H1 (cell line): ENCODE measurements around the gene CHST12. TPM values are rescaled to one million over a fixed set of nuclear protein-coding genes. Genes with fewer than 3 reads are reported as not detected.

Experiments used
- CTCF ChIA-PET: fragments of 300-600 bp; sonication (Branson Sonifier 250); formaldehyde crosslinking; loops from one replicate; lab custom pipeline; 2021; ENCODE audit not compliant: partially characterized antibody; lab: Charles Lee
- POLR2A ChIA-PET: fragments of 300-600 bp; sonication (Branson Sonifier 250); formaldehyde crosslinking; loops from one replicate; lab custom pipeline; 2021; ENCODE audit warnings: inconsistent platforms; ENCODE audit not compliant: partially characterized antibody; lab: Charles Lee
- DNase-seq, 2 experiments: peaks; one replicate each; pipeline versions ENCODE4 v3.0.0 to v3.0.0-alpha.2; 2010 to 2022; ENCODE audit warnings: low spot score in 2 of 2, low read depth in 1 of 2, mixed read lengths in 1 of 2
- FAIRE-seq: peaks from 2 replicates; lab custom pipeline; 2011; peaks lifted over from hg19 to GRCh38; lab: Jason Lieb, UNC
- H2AFZ ChIP-seq: 2 replicates; pipeline ENCODE4 v1.8.1; 2012; ENCODE audit warnings: low read length, inconsistent platforms
- H2AK5ac ChIP-seq: 2 replicates; pipeline ENCODE4 v1.6.1; 2013; ENCODE audit warnings: low read depth, low read length
- H2BK120ac ChIP-seq: replicated peaks from 2 replicates; pipeline ENCODE3; 2013; ENCODE audit warnings: low read depth, low read length, inconsistent platforms
- H2BK12ac ChIP-seq: 2 replicates; pipeline ENCODE4 v1.6.1; 2013; ENCODE audit warnings: low read depth, low read length
- H2BK15ac ChIP-seq: 2 replicates; pipeline ENCODE4 v1.6.1; 2013; ENCODE audit warnings: low read length
- H2BK20ac ChIP-seq: 2 replicates; pipeline ENCODE4 v1.6.1; 2013; ENCODE audit warnings: low read length
- H2BK5ac ChIP-seq: 2 replicates; pipeline ENCODE4 v1.6.1; 2013; ENCODE audit warnings: low read depth, low read length
- H3K14ac ChIP-seq: 2 replicates; pipeline ENCODE4 v1.6.1; 2013; ENCODE audit warnings: inconsistent platforms; ENCODE audit not compliant: insufficient read length
- H3K18ac ChIP-seq: 2 replicates; pipeline ENCODE4 v1.6.1; 2013; ENCODE audit warnings: low read length; ENCODE audit errors: extremely low read depth
- H3K23ac ChIP-seq: 2 replicates; pipeline ENCODE4 v1.6.1; 2013; ENCODE audit warnings: inconsistent platforms; ENCODE audit not compliant: insufficient read length
- H3K23me2 ChIP-seq: 2 replicates; pipeline ENCODE4 v1.6.1; 2013; ENCODE audit warnings: low read depth, low read length
- H3K27ac ChIP-seq: 2 replicates; pipeline ENCODE4 v1.6.1; 2011; ENCODE audit warnings: low read depth, low read length, inconsistent platforms
- H3K27me3 ChIP-seq, 4 experiments: replicated peaks in 1 of 4; 1 replicate in 1 of 4; 2 replicates in 3 of 4; pipeline versions ENCODE4 v1.6.1 to v1.8.1; 2011 to 2013; ENCODE audit warnings: low read length in 3 of 4, mild to moderate bottlenecking in 3 of 4, inconsistent platforms in 2 of 4, mixed read lengths in 2 of 4, moderate library complexity in 1 of 4; ENCODE audit not compliant: control insufficient read depth in 3 of 4, insufficient read depth in 3 of 4; ENCODE audit errors: extremely low read depth in 1 of 4
- H3K36me3 ChIP-seq, 4 experiments: 2 replicates each; pipeline versions ENCODE4 v1.6.1 to v1.8.1; 2011 to 2013; ENCODE audit warnings: mild to moderate bottlenecking in 4 of 4, low read length in 3 of 4, moderate library complexity in 2 of 4, control low read depth in 1 of 4, inconsistent platforms in 1 of 4; ENCODE audit not compliant: insufficient read depth in 4 of 4, control insufficient read depth in 2 of 4
- H3K4ac ChIP-seq: replicated peaks from 2 replicates; pipeline ENCODE3; 2013; ENCODE audit warnings: low read length, low read depth, mixed read lengths, inconsistent platforms; ENCODE audit not compliant: insufficient read length
- H3K4me1 ChIP-seq, 4 experiments: replicated peaks in 1 of 4; 1 replicate in 1 of 4; 2 replicates in 3 of 4; pipeline versions ENCODE4 v1.6.1 to v1.8.1; 2011 to 2013; ENCODE audit warnings: low read length in 3 of 4, inconsistent platforms in 2 of 4, mixed read lengths in 1 of 4; ENCODE audit not compliant: insufficient read depth in 4 of 4, control insufficient read depth in 3 of 4
- H3K4me2 ChIP-seq, 2 experiments: 2 replicates each; pipeline versions ENCODE4 v1.6.1 to v1.8.1; 2011 to 2013; ENCODE audit warnings: low read depth in 2 of 2, low read length in 2 of 2, control low read depth in 1 of 2, inconsistent platforms in 1 of 2, mild to moderate bottlenecking in 1 of 2; ENCODE audit not compliant: insufficient read depth in 1 of 2
- H3K4me3 ChIP-seq, 4 experiments: fragments of 200-600, 300-600 bp in 1 of 4; sonication (generic), shearing (Covaris generic), sonication (Bioruptor Twin) in 1 of 4; 2 replicates each; pipeline versions ENCODE4 v1.5.1 to v1.8.1; 2011 to 2016; ENCODE audit warnings: low read length in 4 of 4, low read depth in 3 of 4, control low read depth in 2 of 4, inconsistent platforms in 2 of 4, mild to moderate bottlenecking in 2 of 4, mixed read lengths in 1 of 4, moderate library complexity in 1 of 4; ENCODE audit not compliant: insufficient read depth in 2 of 4; ENCODE audit errors: extremely low read depth in 1 of 4
- H3K56ac ChIP-seq: replicated peaks from 2 replicates; pipeline ENCODE3; 2013; ENCODE audit warnings: low read depth, mild to moderate bottlenecking, mixed read lengths, low read length, inconsistent platforms; ENCODE audit not compliant: insufficient read length
- H3K79me1 ChIP-seq: 2 replicates; pipeline ENCODE4 v1.6.1; 2013; ENCODE audit warnings: low read depth, low read length, control low read depth
- H3K79me2 ChIP-seq, 2 experiments: 2 replicates each; pipeline versions ENCODE4 v1.6.1 to v1.8.1; 2012 to 2013; ENCODE audit warnings: low read length in 2 of 2, mild to moderate bottlenecking in 2 of 2, inconsistent platforms in 1 of 2; ENCODE audit not compliant: insufficient read depth in 2 of 2, control insufficient read depth in 1 of 2
- H3K9ac ChIP-seq, 4 experiments: replicated peaks in 1 of 4; 1 replicate in 1 of 4; 2 replicates in 3 of 4; pipeline versions ENCODE4 v1.6.1 to v1.8.1; 2011 to 2013; ENCODE audit warnings: low read depth in 3 of 4, low read length in 3 of 4, control low read depth in 2 of 4, mild to moderate bottlenecking in 2 of 4, moderate library complexity in 2 of 4, inconsistent platforms in 1 of 4; ENCODE audit errors: extremely low read depth in 1 of 4
- H3K9me3 ChIP-seq, 2 experiments: 2 replicates each; pipeline versions ENCODE4 v1.6.1 to v1.8.1; 2012 to 2013; ENCODE audit warnings: mild to moderate bottlenecking in 2 of 2, moderate library complexity in 2 of 2, control low read depth in 1 of 2, inconsistent platforms in 1 of 2, low read depth in 1 of 2, low read length in 1 of 2, mixed read lengths in 1 of 2; ENCODE audit not compliant: insufficient read depth in 2 of 2
- H4K20me1 ChIP-seq, 2 experiments: replicated peaks in 1 of 2; 2 replicates each; pipeline versions ENCODE3 to v1.8.1; 2011 to 2013; ENCODE audit warnings: inconsistent platforms in 2 of 2, low read length in 2 of 2, mild to moderate bottlenecking in 1 of 2; ENCODE audit not compliant: insufficient read depth in 2 of 2, control insufficient read depth in 1 of 2
- H4K5ac ChIP-seq: 2 replicates; pipeline ENCODE4 v1.6.1; 2013; ENCODE audit warnings: low read length, low read depth, mixed read lengths, inconsistent platforms; ENCODE audit not compliant: insufficient read length
- H4K8ac ChIP-seq: 2 replicates; pipeline ENCODE4 v1.8.0; 2013; ENCODE audit warnings: mild to moderate bottlenecking, moderate library complexity, low read length, inconsistent platforms; ENCODE audit not compliant: insufficient read depth; ENCODE audit errors: extremely low read depth
- H4K91ac ChIP-seq: replicated peaks from 2 replicates; pipeline ENCODE3; 2013; ENCODE audit warnings: low read length, mixed read lengths, inconsistent platforms; ENCODE audit not compliant: insufficient read length
- CREB1 ChIP-seq: IDR thresholded peaks from 2 replicates; pipeline ENCODE4 v1.6.1; 2012; ENCODE audit warnings: inconsistent platforms
- MAFK ChIP-seq: IDR thresholded peaks from 2 replicates; pipeline ENCODE4 v1.6.1; 2012; ENCODE audit warnings: low read depth, mild to moderate bottlenecking, improper control_type of control experiment, low read length
- WGBS, 2 experiments: shearing (Covaris generic) in 1 of 2; methylation state at CpG; one replicate each; pipeline versions ENCODE4 v1.1.6 to v1.1.7; 2013 to 2015; ENCODE audit warnings: low lambda C conversion rate in 2 of 2, mixed read lengths in 2 of 2, inconsistent platforms in 1 of 2, low coverage in 1 of 2, missing lambda C conversion rate in 1 of 2; ENCODE audit not compliant: insufficient replicate concordance in 2 of 2, insufficient coverage in 1 of 2, insufficient read length in 1 of 2; ENCODE audit errors: extremely low coverage in 1 of 2, missing lambda C conversion rate in 1 of 2; 5-methylcytosine and 5-hydroxymethylcytosine counted together
- polyA plus RNA-seq, 7 experiments: library from polyadenylated mRNA; depleted of rRNA in 3 of 7; stranded (reverse) in 5 of 7; unstranded in 2 of 7; fragments of >200 nt in 5 of 7; fragments of 200-250 nt in 2 of 7; gene quantifications; 1 replicate in 5 of 7; 2 replicates in 1 of 7; 4 replicates in 1 of 7; pipeline versions ENCODE4 v1.2.1 to v1.2.3, GENCODE V29; 2011 to 2013; ENCODE audit warnings: missing spikeins in 2 of 7, mixed read lengths in 2 of 7
- total RNA-seq: library from RNA; stranded (reverse); fragmentation: NEBNext Ultra II Directional; extraction: Animal tissue kit (Norgen Biotek cat#: 25700); gene quantifications from 2 replicates; pipeline ENCODE4 v1.2.1, GENCODE V29; 2021

CHST12 gene
- total and polyA plus RNA-seq, 2 of the 8 experiments (the other 6 are each of a cell fraction or from before 2014, with no cell fraction given) = 13.4 to 24.1 TPM

- DNase-seq = no peak
- Histone ChIP-seq H3K9ac (no peak overlapping the region), H4K8ac (no peak overlapping the region; the same call in 1 of the 2 replicates), H3K4ac (no peak overlapping the region), H3K4me2 (peak overlapping the region in 1 of 2 experiments; percentile 29; a peak in 2 of 4 replicates), H4K5ac (no peak overlapping the region), H3K14ac (no peak overlapping the region), H3K23me2 (no peaks in the 10 kb centered on the region), H2BK5ac (no peak overlapping the region), H3K27ac (no peak overlapping the region), H3K18ac (no peak overlapping the region), H3K36me3 (no peaks in the 10 kb centered on the region), H4K20me1 (no peaks in the 10 kb centered on the region), H2BK20ac (no peak overlapping the region), H3K4me1 (peaks cover 1 to 6% (median 4%) of the 10 kb centered on the region in 4 experiments; a peak in 6 of 7 replicates), H3K56ac (no peak overlapping the region), H2AK5ac (no peak overlapping the region), H3K23ac (no peak overlapping the region), H3K9me3 (0 out of 4 replicates have a peak, but pooled peaks cover 0 to 3% of the 10 kb centered on the region in 2 experiments), H3K79me2 (no peaks in the 10 kb centered on the region), H4K91ac (no peak overlapping the region), H3K79me1 (no peaks in the 10 kb centered on the region), H3K27me3 (no peaks in the 10 kb centered on the region), H3K4me3 (no peak overlapping the region), H2BK12ac (no peak overlapping the region; the same call in 1 of the 2 replicates), H2BK15ac (no peak overlapping the region), H2BK120ac (no peak overlapping the region), H2AFZ (peak overlapping the region; percentile 88)
- CTCF ChIA-PET = interaction anchor here (1.2 to 15.9 kb wide), 3 partner anchors 9 to 35 kb away, joined by 3 to 266 read pairs (median 4); no protein-coding TSS in a partner anchor
- 71% methylated on average over 12 of the region's 12 CpGs; no CpG with 5 or more reads in 1 of the 2 experiments for WGBS, 2 experiments
- TF ChIP-seq MAFK = no peak
- TF ChIP-seq CREB1 = peak; percentile 61
- no peak for FAIRE-seq
- POLR2A ChIA-PET = interaction anchor here (0.9 kb wide), 1 partner anchor 9 kb away, joined by 3 read pairs; no protein-coding TSS in a partner anchor
Measured at GRCh38 chr7:2465928-2466327, 62.5 kb downstream of the CHST12 start.
